Colonic mucosa (tissue), 4 donors: Measurements from ENCODE around the gene THAP10. TPM values are rescaled to one million over a fixed set of nuclear protein-coding genes. Genes with fewer than 3 reads are reported as not detected.
"Not testable (repeated sequence)": the region's sequence is repeated elsewhere in the genome, so short reads cannot be mapped to it uniquely, and the experiment has no call there.

ENCODE experiments used
- DNase-seq: peaks from one replicate; pipeline ENCODE4 v3.0.0-alpha.2; 2020
- H3K27ac ChIP-seq: fragments of 200-600 bp; one replicate; pipeline ENCODE4 v1.8.0; 2021
- H3K27me3 ChIP-seq: fragments of 200-600 bp; one replicate; pipeline ENCODE4 v1.8.0; 2021
- H3K36me3 ChIP-seq: fragments of 200-600 bp; one replicate; pipeline ENCODE4 v1.8.0; 2021
- H3K4me1 ChIP-seq: fragments of 200-600 bp; one replicate; pipeline ENCODE4 v1.8.0; 2021; ENCODE audit warnings: mild to moderate bottlenecking
- H3K4me3 ChIP-seq: fragments of 200-600 bp; one replicate; pipeline ENCODE4 v1.8.0; 2021
- H3K9ac ChIP-seq, 2 donors: one replicate each; pipeline ENCODE4 v1.7.0; 2013; ENCODE audit warnings: control low read depth in 2 of 2, low read depth in 2 of 2, low read length in 2 of 2
- H3K9me3 ChIP-seq: fragments of 200-600 bp; one replicate; pipeline ENCODE4 v1.8.0; 2021
- intact Hi-C: fragments of 100-400 bp; cut with DNase I; formaldehyde crosslinking; loops from one replicate; pipeline ENCODE4 v1.14.1; 2022
- total RNA-seq, 2 donors: library from RNA; stranded (reverse); fragmentation: NEBNext Ultra II Directional in 1 of 2; extraction: Animal tissue kit (Norgen Biotek cat#: 25700) in 1 of 2; gene quantifications; one replicate each; pipeline ENCODE4 v1.2.1, GENCODE V29; 2021
- TF ChIP-seq, protein P1 (sequence below): fragments of 200-600 bp; IDR thresholded peaks from one replicate; pipeline ENCODE4 v1.8.0; 2022; ENCODE audit warnings: antibody characterized with exemption, mild to moderate bottlenecking
- donor health status: healthy.
- donor health status: DM: no; HTN: no; CAD: no.
- donor health status: DM: no; HTN: no; CAD: no.

THAP10 gene
- total RNA-seq, 2 donors from 2014 or later: 2.3 to 5.0 TPM

DNA sequence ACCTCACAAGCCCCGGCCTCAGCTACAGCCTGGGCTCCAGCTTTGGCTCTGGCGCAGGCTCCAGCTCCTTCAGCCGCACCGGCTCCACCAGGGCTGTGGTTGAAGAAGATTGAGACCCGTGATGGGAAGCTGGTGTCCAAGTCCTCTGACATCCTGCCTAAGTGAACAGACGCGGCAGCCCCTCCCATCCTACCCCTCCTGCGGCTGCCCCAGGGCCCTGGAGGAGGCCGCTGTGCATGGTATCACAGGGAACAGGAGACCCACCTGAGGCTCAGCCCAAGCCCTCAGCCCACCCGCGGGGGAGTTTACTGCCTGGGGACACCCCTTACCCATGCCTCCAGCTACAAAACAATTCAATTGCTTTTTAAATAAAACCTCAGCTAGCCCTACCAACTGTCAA lies 32.2 kb downstream of the THAP10 start:
- Histone ChIP-seq H3K4me1 (no peaks in the 10 kb centered on the region), H3K9me3 (no peaks in the 10 kb centered on the region), H3K4me3 (no peak overlapping the region), H3K27ac (no peak overlapping the region), H3K27me3 (no peaks in the 10 kb centered on the region), H3K9ac (no peak overlapping the region), H3K36me3 (no peaks in the 10 kb centered on the region)
- DNase-seq: no peak
- TF ChIP-seq, protein P1, sequence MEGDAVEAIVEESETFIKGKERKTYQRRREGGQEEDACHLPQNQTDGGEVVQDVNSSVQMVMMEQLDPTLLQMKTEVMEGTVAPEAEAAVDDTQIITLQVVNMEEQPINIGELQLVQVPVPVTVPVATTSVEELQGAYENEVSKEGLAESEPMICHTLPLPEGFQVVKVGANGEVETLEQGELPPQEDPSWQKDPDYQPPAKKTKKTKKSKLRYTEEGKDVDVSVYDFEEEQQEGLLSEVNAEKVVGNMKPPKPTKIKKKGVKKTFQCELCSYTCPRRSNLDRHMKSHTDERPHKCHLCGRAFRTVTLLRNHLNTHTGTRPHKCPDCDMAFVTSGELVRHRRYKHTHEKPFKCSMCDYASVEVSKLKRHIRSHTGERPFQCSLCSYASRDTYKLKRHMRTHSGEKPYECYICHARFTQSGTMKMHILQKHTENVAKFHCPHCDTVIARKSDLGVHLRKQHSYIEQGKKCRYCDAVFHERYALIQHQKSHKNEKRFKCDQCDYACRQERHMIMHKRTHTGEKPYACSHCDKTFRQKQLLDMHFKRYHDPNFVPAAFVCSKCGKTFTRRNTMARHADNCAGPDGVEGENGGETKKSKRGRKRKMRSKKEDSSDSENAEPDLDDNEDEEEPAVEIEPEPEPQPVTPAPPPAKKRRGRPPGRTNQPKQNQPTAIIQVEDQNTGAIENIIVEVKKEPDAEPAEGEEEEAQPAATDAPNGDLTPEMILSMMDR: no peak
- intact Hi-C loops: no loop called here

DNA sequence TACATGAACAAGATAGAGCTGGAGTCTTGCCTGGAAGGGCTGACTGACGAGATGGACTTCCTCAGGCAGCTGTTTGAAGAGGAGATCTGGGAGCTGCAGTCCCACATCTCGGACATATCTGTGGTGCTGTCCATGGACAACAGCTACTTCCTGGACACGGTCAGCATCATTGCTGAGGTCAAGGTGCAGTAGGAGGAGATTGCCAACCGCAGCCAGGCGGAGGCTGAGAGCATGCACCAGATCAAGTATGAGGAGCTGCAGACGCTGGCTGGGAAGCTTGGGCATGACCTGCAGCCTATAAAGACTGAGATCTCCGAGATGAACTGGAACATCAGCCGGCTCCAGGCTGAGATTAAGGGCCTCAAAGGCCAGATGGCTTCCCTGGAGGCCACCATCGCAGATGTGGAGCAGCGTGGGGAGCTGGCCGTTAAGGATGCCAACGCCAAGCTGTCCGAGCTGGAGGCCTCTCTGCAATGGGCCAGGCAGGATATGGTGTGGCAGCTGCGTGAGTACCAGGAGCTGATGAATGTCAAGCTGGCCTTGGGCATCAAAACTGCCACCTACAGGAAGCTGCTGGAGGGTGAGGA lies 32.8 kb downstream of the THAP10 start:
- H3K27ac ChIP-seq: no peak overlapping the region
- H3K36me3 ChIP-seq: no peaks in the 10 kb centered on the region
- no peak for DNase-seq
- no peak overlapping the region for H3K9ac ChIP-seq
- no peaks in the 10 kb centered on the region for H3K27me3 ChIP-seq
- TF ChIP-seq, protein P1: no peak
- H3K4me3 ChIP-seq: no peak overlapping the region
- no peaks in the 10 kb centered on the region for H3K9me3 ChIP-seq
- H3K4me1 ChIP-seq: no peaks in the 10 kb centered on the region
- intact Hi-C loops: no loop called here

DNA sequence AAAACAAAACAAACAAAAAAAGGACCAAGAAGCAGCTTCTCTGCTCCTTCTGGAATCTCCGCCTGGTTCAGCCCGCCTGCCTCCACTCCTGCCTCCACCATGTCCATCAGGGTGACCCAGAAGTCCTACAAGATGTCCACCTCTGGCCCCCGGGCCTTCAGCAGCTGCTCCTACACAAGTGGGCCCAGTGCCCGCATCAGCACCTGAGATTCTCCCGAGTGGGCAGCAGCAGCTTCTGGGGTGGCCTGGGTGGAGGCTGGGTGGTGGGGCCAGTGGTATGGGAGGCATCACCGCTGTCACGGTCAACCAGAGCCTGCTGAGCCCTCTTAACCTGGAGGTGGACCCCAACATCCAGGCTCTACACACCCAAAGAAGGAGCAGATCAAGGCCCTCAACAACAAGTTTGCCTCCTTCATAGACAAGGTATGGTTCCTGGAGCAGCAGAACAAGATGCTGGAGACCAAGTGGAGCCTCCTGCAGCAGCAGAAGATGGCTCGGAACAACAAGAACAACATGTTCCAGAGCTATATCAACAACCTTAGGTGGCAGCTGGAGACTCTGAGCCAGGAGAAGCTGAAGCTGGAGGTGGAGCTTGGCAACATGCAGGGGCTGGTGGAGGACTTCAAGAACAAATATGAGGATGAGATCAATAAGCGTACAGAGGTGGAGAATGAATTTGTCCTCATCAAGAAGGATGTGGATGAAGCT lies 33.5 kb downstream of the THAP10 start:
- H3K36me3 ChIP-seq, H3K4me1 ChIP-seq, H3K27ac ChIP-seq, H3K9me3 ChIP-seq, H3K27me3 ChIP-seq, H3K9ac ChIP-seq, H3K4me3 ChIP-seq, DNase-seq, intact Hi-C loops: not testable (repeated sequence)

DNA sequence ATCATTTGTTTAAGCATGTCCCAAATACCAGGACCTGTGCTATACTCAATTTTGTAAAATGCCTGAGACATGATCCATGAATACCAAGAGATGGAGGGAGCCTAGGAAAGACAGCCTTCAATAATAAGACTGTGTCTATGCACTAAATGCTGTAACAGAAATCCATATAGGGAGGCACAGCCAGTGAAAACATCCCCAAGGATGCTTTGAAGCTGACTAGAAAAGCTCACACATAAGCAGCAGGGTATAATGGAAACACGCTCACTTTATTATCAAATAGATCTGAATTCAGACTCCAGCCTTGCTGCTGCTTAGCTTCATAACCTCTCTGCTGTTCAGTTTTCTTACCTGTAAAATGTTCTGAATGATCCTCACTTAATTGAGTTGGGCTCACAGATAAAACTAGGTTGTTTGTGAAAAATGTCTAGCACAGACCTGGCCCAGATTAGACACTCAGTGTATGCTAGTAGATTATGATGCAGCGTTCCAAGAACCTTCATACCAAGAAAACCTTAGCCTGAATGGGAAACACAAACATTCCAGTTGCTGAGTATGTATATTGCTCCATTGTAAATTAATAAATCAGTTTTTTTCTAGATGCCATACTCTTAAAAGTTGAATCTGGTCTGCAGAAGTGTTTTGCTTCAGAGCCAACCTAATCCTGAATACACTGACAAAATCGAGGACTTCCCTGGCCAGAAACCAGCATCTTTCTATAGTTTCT lies 34.5 kb downstream of the THAP10 start:
- TF ChIP-seq, protein P1: no peak
- H3K27me3 ChIP-seq: peaks cover 8% of the 10 kb centered on the region
- intact Hi-C loops: no loop called here
- no peaks in the 10 kb centered on the region for H3K4me1 ChIP-seq
- no peaks in the 10 kb centered on the region for H3K36me3 ChIP-seq
- DNase-seq: no peak
- no peak overlapping the region for H3K27ac ChIP-seq
- no peaks in the 10 kb centered on the region for H3K9me3 ChIP-seq
- H3K4me3 ChIP-seq: no peak overlapping the region
- H3K9ac ChIP-seq: no peak overlapping the region

DNA sequence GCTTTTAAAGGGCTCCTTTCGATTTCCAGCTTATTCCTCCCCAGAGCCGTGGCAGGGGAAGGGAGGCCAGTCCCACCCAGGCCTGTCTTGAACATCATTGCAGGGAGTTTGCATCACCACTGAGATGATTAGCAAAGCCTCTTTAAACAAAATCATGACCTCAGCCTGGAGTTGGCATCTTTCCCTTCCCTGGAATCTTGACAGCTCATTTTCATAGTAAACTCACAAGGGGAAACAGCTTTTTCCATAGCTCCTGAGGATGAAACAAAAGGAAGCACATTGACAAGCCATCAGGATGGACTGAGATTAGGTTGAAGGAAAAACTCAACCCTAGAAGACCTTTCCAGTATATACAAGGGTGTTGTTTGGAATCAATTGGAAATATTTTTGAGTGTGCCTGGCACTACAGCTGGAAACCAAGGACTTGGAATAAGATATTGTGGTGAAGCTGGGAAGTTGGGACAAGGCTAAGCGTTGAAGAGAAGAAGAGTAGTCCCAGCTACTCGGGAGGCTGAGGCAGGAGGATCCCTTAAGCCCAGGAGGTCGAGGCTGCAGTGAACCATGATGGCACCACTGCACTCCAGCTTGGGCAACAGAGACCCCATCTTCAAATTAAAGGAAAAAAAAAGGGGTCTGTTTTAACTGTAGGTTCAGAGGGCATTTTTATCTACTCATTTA lies 35.2 kb downstream of the THAP10 start:
- Histone ChIP-seq H3K27ac (no peak overlapping the region), H3K4me3 (no peak overlapping the region), H3K9ac (no peak overlapping the region), H3K27me3 (peaks cover 8% of the 10 kb centered on the region), H3K9me3 (no peaks in the 10 kb centered on the region), H3K4me1 (no peaks in the 10 kb centered on the region), H3K36me3 (no peaks in the 10 kb centered on the region)
- TF ChIP-seq, protein P1: no peak
- peak; percentile 68 for DNase-seq
- intact Hi-C loops: no loop called here
